Measurements from ENCODE around the gene LOC101059915.
"Not testable (repeated sequence)": the region's sequence is repeated elsewhere in the genome, so short reads cannot be mapped to it uniquely, and the experiment has no call there.

Gene LOC101059915

DNA sequence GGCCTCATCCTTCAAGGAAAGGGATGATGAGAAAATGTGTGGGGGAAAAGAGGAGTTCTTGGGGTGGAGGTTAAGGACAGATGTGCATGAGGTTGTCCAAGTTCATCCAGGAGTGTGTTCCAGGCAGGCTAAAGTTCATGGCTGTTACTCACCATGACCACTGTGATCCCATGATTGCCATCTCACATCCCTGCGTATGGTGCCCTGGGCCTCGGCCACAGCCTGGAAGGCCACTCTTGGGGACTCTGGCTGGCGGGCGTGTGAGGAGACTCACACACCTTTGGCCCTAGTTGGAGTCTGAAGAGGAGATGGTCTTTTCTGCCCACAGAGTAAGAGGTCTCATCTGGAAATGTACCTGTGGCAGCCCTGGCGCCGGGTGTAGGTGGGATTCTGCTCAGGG lies 7.4 kb upstream of the LOC101059915 start:
- Histone ChIP-seq H3K4me3 (no peak overlapping the region), H3K27me3 (no peaks in the 10 kb centered on the region), H3K4me1 (no peaks in the 10 kb centered on the region), H3K9me3 (no peaks in the 10 kb centered on the region), H3K36me3 (no peaks in the 10 kb centered on the region), H3K27ac (replicated peaks in 1 of 4) (no peak overlapping the region)
- TF ChIP-seq POLR2AphosphoS5 (IDR thresholded peaks at IDR 0.05), result no peak
- no peak for TF ChIP-seq POLR2A (IDR thresholded peaks at IDR 0.05; ENCODE audit: low read depth)
- TF ChIP-seq, protein P1, sequence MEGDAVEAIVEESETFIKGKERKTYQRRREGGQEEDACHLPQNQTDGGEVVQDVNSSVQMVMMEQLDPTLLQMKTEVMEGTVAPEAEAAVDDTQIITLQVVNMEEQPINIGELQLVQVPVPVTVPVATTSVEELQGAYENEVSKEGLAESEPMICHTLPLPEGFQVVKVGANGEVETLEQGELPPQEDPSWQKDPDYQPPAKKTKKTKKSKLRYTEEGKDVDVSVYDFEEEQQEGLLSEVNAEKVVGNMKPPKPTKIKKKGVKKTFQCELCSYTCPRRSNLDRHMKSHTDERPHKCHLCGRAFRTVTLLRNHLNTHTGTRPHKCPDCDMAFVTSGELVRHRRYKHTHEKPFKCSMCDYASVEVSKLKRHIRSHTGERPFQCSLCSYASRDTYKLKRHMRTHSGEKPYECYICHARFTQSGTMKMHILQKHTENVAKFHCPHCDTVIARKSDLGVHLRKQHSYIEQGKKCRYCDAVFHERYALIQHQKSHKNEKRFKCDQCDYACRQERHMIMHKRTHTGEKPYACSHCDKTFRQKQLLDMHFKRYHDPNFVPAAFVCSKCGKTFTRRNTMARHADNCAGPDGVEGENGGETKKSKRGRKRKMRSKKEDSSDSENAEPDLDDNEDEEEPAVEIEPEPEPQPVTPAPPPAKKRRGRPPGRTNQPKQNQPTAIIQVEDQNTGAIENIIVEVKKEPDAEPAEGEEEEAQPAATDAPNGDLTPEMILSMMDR (IDR thresholded peaks at IDR 0.05), result no peak
- TF ChIP-seq EP300 (IDR thresholded peaks at IDR 0.05), result no peak
- WGBS, result 95% methylated on average over 4 of the region's 6 CpGs
- no peak for DNase-seq (ENCODE audit: extremely low spot score)
- intact Hi-C loops (cut with DNase I), result no loop called here

DNA sequence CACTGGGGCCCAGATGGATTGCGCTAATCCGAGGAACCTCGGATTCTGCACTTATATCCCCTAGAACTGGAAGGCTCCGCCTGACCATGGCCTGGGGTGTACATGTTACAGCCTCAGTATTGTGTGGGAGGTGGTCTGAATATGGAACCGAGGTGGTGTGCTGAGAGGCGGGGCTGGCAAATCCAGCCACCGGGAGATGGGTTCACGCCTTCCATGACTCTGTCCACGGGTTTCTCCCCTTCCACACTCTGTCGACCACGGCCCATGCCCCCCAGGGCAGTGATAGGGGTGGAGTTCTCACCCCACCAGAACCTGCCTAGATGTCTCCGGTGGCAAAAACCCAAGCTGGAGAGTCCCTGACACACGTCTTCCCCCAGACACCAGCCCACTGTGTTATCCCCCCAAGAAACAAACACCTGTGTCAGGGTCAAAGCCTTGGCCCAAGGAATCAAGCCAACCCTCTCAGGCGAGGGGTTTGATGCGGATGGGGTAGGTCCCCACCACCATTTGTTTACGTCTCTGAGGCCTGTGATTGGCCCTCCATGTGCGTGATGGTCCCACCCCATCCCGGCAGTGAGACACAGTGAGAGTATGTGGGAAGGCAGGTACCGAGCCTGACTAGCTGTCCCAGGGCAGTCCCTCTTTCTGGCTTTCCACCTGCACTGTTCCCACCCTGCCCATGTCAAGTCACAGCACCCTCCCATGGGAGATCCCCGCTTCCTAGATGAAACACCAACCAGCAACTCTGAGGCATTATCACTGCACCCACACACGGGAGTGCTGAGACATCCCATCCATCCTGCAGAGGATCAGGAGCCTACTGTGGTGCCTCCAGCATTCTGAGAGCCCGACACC lies 6.6 kb upstream of the LOC101059915 start:
- TF ChIP-seq POLR2A (IDR thresholded peaks at IDR 0.05; ENCODE audit: low read depth), result no peak
- no peak for TF ChIP-seq POLR2AphosphoS5 (IDR thresholded peaks at IDR 0.05)
- no peak for TF ChIP-seq EP300 (IDR thresholded peaks at IDR 0.05)
- TF ChIP-seq, protein P1 (IDR thresholded peaks at IDR 0.05), result no peak
- no peak overlapping the region for H3K4me3 ChIP-seq
- intact Hi-C loops (cut with DNase I), result no loop called here
- DNase-seq (ENCODE audit: extremely low spot score), result no peak
- H3K36me3 ChIP-seq, result no peaks in the 10 kb centered on the region
- no peak overlapping the region for H3K27ac ChIP-seq (replicated peaks in 1 of 4)
- H3K9me3 ChIP-seq, result no peaks in the 10 kb centered on the region
- WGBS, result 80% methylated on average over 14 of the region's 22 CpGs
- H3K4me1 ChIP-seq, result no peaks in the 10 kb centered on the region
- H3K27me3 ChIP-seq, result no peaks in the 10 kb centered on the region

DNA sequence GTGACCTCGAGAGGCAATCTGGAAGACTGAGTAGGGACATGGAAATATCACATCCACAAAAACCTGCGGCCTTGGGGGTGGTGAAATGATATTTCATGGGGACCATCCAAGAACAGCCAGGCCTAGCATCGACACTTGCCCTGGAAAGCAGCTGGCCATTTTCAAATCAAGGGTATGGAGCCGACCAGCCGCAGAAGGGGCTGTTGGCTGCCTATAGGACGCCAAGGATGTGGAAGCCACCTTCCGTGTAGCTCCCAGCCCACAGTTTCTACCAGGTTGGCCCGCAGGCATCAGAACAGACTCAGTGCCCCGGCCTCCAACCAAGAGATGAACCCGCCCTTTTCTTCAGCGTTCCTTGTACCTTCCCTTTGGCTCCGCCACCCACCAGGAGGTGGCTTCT lies 5.4 kb upstream of the LOC101059915 start:
- no peaks in the 10 kb centered on the region for H3K9me3 ChIP-seq
- 85% methylated on average over 12 of the region's 12 CpGs for WGBS
- no peak overlapping the region for H3K4me3 ChIP-seq
- H3K4me1 ChIP-seq, result no peaks in the 10 kb centered on the region
- no peaks in the 10 kb centered on the region for H3K27me3 ChIP-seq
- DNase-seq (ENCODE audit: extremely low spot score), result no peak
- TF ChIP-seq, protein P1 (IDR thresholded peaks at IDR 0.05), result no peak
- TF ChIP-seq POLR2A (IDR thresholded peaks at IDR 0.05; ENCODE audit: low read depth), result no peak
- TF ChIP-seq POLR2AphosphoS5 (IDR thresholded peaks at IDR 0.05), result no peak
- TF ChIP-seq EP300 (IDR thresholded peaks at IDR 0.05), result no peak
- H3K36me3 ChIP-seq, result no peaks in the 10 kb centered on the region
- no peak overlapping the region for H3K27ac ChIP-seq (replicated peaks in 1 of 4)
- intact Hi-C loops (cut with DNase I), result no loop called here

DNA sequence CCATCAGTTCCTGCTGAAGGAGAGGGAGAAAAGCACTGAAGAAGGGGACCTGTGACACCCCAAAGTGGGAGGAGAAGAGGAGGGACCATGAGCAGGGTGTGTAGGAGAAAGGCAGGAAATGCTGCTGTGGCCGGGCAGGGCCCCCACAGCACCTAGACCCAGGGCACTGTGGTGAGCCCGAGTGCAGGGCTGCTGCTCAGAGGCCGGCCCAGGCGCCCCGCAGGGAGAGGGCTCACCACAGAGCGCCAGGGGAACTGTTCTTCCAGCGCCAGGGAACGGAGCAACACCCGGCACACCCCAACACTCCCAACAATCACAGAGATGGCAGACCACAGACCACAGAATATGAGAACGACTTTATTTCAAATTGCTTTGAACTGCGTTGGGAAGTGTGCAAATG lies 4.7 kb upstream of the LOC101059915 start:
- H3K4me3 ChIP-seq; H3K27me3 ChIP-seq; H3K9me3 ChIP-seq; H3K4me1 ChIP-seq; H3K27ac ChIP-seq (replicated peaks in 1 of 4); intact Hi-C loops (cut with DNase I); H3K36me3 ChIP-seq; DNase-seq (ENCODE audit: extremely low spot score): not testable (repeated sequence)
- WGBS, result 71% methylated on average over 8 of the region's 11 CpGs

DNA sequence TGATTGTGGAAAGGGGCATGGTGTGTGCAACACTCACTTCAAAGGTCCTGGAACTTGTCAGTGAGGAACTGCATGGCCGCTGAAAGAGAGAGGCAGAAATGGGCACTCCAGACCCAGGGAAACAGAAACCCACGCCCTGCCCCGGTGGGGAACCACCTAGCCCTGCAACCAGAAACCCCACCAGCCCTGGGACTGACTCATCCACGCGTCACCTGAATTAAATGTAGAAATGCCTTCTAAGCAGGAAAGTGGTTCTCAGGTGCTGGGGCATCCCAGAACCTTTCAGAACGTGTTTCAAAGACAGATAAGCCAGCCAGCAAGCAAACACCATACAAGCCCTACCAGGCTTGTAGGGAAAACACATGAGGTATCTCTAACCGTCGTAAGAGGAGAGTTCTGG lies 4.1 kb upstream of the LOC101059915 start:
- DNase-seq (ENCODE audit: extremely low spot score); H3K9me3 ChIP-seq; intact Hi-C loops (cut with DNase I); H3K4me1 ChIP-seq; H3K27me3 ChIP-seq; H3K4me3 ChIP-seq; H3K27ac ChIP-seq (replicated peaks in 1 of 4); H3K36me3 ChIP-seq: not testable (repeated sequence)
- WGBS, result 76% methylated on average over 3 of the region's 8 CpGs

DNA sequence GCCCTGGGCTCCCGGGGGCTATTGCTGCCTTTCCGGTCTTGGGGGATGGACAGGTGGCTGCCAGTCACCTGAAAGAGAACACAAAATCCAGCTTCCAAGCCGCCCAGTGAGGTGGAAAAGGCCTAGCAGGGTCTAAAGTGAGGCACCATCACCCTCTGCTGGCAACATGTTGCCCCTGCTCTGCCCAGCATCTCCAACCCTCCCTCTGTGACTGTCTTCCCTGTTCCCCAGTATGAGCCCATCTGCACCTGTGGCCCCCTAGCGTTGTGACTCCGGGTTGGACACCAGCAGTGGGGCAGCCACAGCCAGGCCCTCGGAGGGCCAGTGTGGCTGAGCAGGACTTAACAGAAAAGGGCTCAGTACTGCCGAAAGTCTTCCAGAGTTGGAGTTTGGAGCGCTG lies 3.1 kb upstream of the LOC101059915 start:
- H3K4me1 ChIP-seq; H3K36me3 ChIP-seq; H3K4me3 ChIP-seq; H3K9me3 ChIP-seq; DNase-seq (ENCODE audit: extremely low spot score); H3K27ac ChIP-seq (replicated peaks in 1 of 4); intact Hi-C loops (cut with DNase I); H3K27me3 ChIP-seq: not testable (repeated sequence)
- WGBS, result 60% methylated on average over 7 of the region's 8 CpGs
